ENCODE measurements around the gene ABRACL.

The ABRACL gene

GRCh38 chr6:139081471-139081870 lies 52.9 kb downstream of the ABRACL start:
- H3K4me3 ChIP-seq (ENCODE audit: low read depth, low read length) = no peak overlapping the region
- DNase-seq (ENCODE audit: low read depth) = no peak
- TF ChIP-seq MAX (IDR thresholded peaks at IDR 0.05; ENCODE audit: low read depth, low read length) (no peak), MYC (IDR thresholded peaks at IDR 0.05; ENCODE audit: low read depth, low read length) (no peak), POLR2A (IDR thresholded peaks at IDR 0.05; ENCODE audit: extremely low read depth, insufficient read length) (no peak), CTCF (IDR thresholded peaks at IDR 0.05; ENCODE audit: low read depth, low read length) (no peak)

- TF ChIP-seq MYC (IDR thresholded peaks at IDR 0.05; ENCODE audit: low read depth, low read length) = no peak
- TF ChIP-seq CTCF (IDR thresholded peaks at IDR 0.05; ENCODE audit: low read depth, low read length) = no peak
- no peak for TF ChIP-seq POLR2A (IDR thresholded peaks at IDR 0.05; ENCODE audit: extremely low read depth, insufficient read length)
- DNase-seq (ENCODE audit: low read depth) = no peak
- no peak overlapping the region for H3K4me3 ChIP-seq (ENCODE audit: low read depth, low read length)
Measured at GRCh38 chr6:139082370-139082769, 53.8 kb downstream of the ABRACL start.

- TF ChIP-seq POLR2A (IDR thresholded peaks at IDR 0.05; ENCODE audit: extremely low read depth, insufficient read length) (no peak), MYC (IDR thresholded peaks at IDR 0.05; ENCODE audit: low read depth, low read length) (no peak), MAX (IDR thresholded peaks at IDR 0.05; ENCODE audit: low read depth, low read length) (no peak), CTCF (IDR thresholded peaks at IDR 0.05; ENCODE audit: low read depth, low read length) (no peak)
Measured at GRCh38 chr6:139091826-139092225, 63.3 kb downstream of the ABRACL start.

More at GRCh38 chr6:139091826-139092225, 63.3 kb downstream of the ABRACL start:
- H3K4me3 ChIP-seq (ENCODE audit: low read depth, low read length) = no peak overlapping the region
- DNase-seq (ENCODE audit: low read depth) = no peak
